Tibial nerve (tissue), 3 donors: ENCODE results near the gene LRRTM4.

Source experiments
- POLR2A ChIP-seq, 2 donors: fragments of 450-650 bp; IDR thresholded peaks; one replicate each; pipeline ENCODE4 v1.6.1; 2017; ENCODE audit warnings: antibody characterized with exemption in 2 of 2, mild to moderate bottlenecking in 2 of 2, moderate library complexity in 2 of 2
- TF ChIP-seq, protein P1 (sequence below), 5 experiments: fragments of 200-600 bp in 3 of 5; fragments of 450-650 bp in 2 of 5; sonication (generic) in 3 of 5; IDR thresholded peaks; one replicate each; pipeline ENCODE4 v1.5.1; 2016 to 2019; ENCODE audit warnings: antibody characterized with exemption in 5 of 5, mild to moderate bottlenecking in 3 of 5, moderate library complexity in 2 of 5

- TF ChIP-seq, protein P1, sequence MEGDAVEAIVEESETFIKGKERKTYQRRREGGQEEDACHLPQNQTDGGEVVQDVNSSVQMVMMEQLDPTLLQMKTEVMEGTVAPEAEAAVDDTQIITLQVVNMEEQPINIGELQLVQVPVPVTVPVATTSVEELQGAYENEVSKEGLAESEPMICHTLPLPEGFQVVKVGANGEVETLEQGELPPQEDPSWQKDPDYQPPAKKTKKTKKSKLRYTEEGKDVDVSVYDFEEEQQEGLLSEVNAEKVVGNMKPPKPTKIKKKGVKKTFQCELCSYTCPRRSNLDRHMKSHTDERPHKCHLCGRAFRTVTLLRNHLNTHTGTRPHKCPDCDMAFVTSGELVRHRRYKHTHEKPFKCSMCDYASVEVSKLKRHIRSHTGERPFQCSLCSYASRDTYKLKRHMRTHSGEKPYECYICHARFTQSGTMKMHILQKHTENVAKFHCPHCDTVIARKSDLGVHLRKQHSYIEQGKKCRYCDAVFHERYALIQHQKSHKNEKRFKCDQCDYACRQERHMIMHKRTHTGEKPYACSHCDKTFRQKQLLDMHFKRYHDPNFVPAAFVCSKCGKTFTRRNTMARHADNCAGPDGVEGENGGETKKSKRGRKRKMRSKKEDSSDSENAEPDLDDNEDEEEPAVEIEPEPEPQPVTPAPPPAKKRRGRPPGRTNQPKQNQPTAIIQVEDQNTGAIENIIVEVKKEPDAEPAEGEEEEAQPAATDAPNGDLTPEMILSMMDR (IDR thresholded peaks at IDR 0.05), result no peak
- TF ChIP-seq POLR2A (IDR thresholded peaks at IDR 0.05), result no peak
Observed at GRCh38 chr2:76965772-76966171, 556.4 kb downstream of the LRRTM4 start.
